D721Med (cell line): ENCODE data around the gene GOLGA5.
"Not testable (repeated sequence)": the region's sequence is repeated elsewhere in the genome, so short reads cannot be mapped to it uniquely, and the experiment has no call there.

ENCODE experiments used
- DNase-seq: peaks from one replicate; pipeline ENCODE4 v3.0.0; 2011; ENCODE audit warnings: low spot score; ENCODE audit not compliant: insufficient read length
- FAIRE-seq: peaks from 2 replicates; lab custom pipeline; 2011; peaks lifted over from hg19 to GRCh38; lab: Jason Lieb, UNC
- CTCF ChIP-seq: IDR thresholded peaks from 2 replicates; pipeline ENCODE4 v1.5.1; 2012; ENCODE audit warnings: mild to moderate bottlenecking, control low read depth; ENCODE audit not compliant: insufficient read depth; ENCODE audit errors: missing control alignments

GOLGA5 gene

DNA sequence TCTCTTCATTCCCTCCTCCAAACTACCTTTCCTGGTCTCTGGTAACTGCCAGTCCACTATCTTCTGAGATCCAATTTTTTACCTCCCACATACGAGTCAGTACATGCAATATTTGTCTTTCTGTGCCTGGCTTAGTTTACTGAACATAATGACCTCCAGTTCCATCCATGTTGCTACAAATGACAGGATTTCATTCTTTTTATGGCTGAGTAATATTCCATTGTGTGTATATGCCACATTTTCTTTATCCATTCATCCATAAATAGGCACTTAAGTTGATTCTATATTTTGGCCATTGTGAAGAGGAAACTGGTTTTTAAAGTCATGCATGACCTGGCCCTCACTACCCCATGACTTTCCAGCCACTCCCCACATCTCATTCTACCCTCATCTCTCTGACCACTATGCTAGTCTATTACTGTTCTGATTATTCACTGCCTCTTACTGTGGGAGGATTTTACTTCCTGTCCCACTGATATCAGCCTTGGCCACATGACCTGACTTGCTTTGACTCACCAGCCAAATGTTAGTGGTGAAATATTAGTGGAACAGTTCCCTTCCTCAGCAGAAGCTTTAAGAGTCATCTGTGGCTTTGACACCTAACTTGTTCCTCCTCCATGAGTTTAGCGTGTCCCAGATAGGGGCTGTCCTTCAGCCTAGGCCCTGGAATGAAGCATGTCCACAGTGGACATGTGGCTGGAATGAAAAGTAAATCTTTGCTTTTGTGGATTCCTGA, 52.2 kb downstream of the GOLGA5 start:
- FAIRE-seq (no peak), DNase-seq (no peak)
- TF ChIP-seq CTCF: no peak

DNA sequence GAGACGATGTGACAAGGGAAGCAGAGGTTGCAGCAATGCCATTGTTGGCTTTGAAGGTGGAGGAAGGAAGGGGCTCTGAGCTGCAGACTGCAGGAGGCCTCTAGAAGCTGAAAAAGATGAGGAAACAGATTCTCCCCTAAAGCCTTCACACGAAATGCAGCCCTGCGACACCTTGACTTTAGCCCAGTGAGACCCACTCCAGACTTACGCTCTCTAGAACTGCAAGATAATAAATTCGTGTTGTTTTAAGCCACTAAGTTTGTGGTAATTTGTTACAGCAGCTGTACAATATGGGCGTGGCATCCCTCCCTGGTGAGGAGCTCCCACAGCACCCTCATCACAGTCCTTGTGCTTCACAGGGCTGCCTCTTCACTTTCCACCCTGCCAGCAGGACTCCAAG, 53.2 kb downstream of the GOLGA5 start:
- TF ChIP-seq CTCF: no peak
- DNase-seq (no peak), FAIRE-seq (no peak)

GRCh38 chr14:92847749-92848148, 53.6 kb downstream of the GOLGA5 start:
- DNase-seq (no peak), FAIRE-seq (no peak)
- TF ChIP-seq CTCF: no peak

DNA sequence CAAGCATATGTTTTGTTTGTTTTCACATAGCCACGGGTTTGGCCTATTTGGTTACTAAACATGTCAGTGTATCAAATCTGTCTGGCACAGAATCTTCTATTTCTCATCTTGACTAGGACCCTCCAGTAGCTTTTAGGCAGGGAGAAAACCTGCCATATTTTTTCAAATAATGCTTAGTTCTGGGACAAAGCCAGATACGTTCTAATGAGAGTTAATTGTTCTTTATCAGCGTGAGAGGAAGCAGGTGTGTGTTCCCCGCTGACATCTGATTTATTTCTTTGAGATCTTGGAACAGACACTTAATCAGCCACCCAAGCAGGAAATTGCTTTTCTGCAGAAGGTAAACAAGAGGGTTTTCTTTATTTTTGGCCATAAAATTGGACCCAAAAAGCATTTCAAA, 54.8 kb downstream of the GOLGA5 start:
- no peak for FAIRE-seq
- TF ChIP-seq CTCF: no peak
- no peak for DNase-seq

- no peak for DNase-seq
- TF ChIP-seq CTCF: no peak
- FAIRE-seq: no peak
These were observed 56.4 kb downstream of the GOLGA5 start for GRCh38 chr14:92850492-92850891.

- DNase-seq, FAIRE-seq: not testable (repeated sequence)
These were observed 59.0 kb downstream of the GOLGA5 start for GRCh38 chr14:92853136-92853535.

GRCh38 chr14:92860049-92860840, 66.1 kb downstream of the GOLGA5 start:
- no peak for TF ChIP-seq CTCF
- DNase-seq (no peak), FAIRE-seq (no peak)
